HepG2 (cell line): ENCODE measurements around the gene PEAK3. TPM values are rescaled to one million over a fixed set of nuclear protein-coding genes. Genes with fewer than 3 reads are reported as not detected.
A peak's percentile ranks its signal among the peaks of the same experiment; 100 is the strongest.

Experiments
- ELF4 ChIP-seq: sonication (generic); formaldehyde crosslinking; IDR thresholded peaks from 2 replicates; pipeline ENCODE4 v1.5.0; 2020; ENCODE audit warnings: missing genetic modification reagents, mild to moderate bottlenecking, moderate library complexity, borderline replicate concordance
- FLYWCH1 ChIP-seq: sonication (generic); formaldehyde crosslinking; IDR thresholded peaks from 2 replicates; pipeline ENCODE4 v1.8.1; 2023; ENCODE audit warnings: mild to moderate bottlenecking, missing genetic modification reagents
- FOXC1 ChIP-seq: sonication (generic); formaldehyde crosslinking; IDR thresholded peaks from 2 replicates; pipeline ENCODE4 v1.8.0; 2022; ENCODE audit warnings: mild to moderate bottlenecking, missing genetic modification reagents, borderline replicate concordance
- FOXK2 ChIP-seq: fragments of 450-650 bp; IDR thresholded peaks from 2 replicates; pipeline ENCODE4 v1.6.1; 2016
- FOXP4 ChIP-seq: sonication (generic); formaldehyde crosslinking; IDR thresholded peaks from 2 replicates; pipeline ENCODE4 v1.4.0; 2020; ENCODE audit warnings: missing genetic modification reagents
- HDAC6 ChIP-seq: fragments of 200-600 bp; sonication (generic); IDR thresholded peaks from 2 replicates; pipeline ENCODE4 v1.7.0; 2017; ENCODE audit warnings: mild to moderate bottlenecking, antibody characterized with exemption, low read length, low read depth
- KDM2A ChIP-seq: sonication (generic); formaldehyde crosslinking; IDR thresholded peaks from 2 replicates; pipeline ENCODE4 v1.4.0; 2020; ENCODE audit warnings: low read depth, missing genetic modification reagents, borderline replicate concordance
- KLF9 ChIP-seq: IDR thresholded peaks from 2 replicates; pipeline ENCODE4 v1.6.1; 2016; ENCODE audit warnings: low read depth
- MEF2D ChIP-seq: sonication (generic); formaldehyde crosslinking; IDR thresholded peaks from 2 replicates; pipeline ENCODE4 v1.5.1; 2020; ENCODE audit warnings: mild to moderate bottlenecking, missing genetic modification reagents
- NR2F2 ChIP-seq: IDR thresholded peaks from 2 replicates; pipeline ENCODE4 v1.6.1; 2012; ENCODE audit warnings: low read depth, inconsistent platforms, borderline replicate concordance
- SIN3A ChIP-seq: IDR thresholded peaks from 2 replicates; pipeline ENCODE4 v1.6.1; 2011; ENCODE audit warnings: low read depth, mild to moderate bottlenecking, control low read depth, low read length, borderline replicate concordance
- SUZ12 ChIP-seq: fragments of 150-350 bp; IDR thresholded peaks from 2 replicates; pipeline ENCODE4 v1.6.1; 2014; ENCODE audit warnings: low read depth, low read length
- TBP ChIP-seq: sonication (generic); formaldehyde crosslinking; IDR thresholded peaks from 2 replicates; pipeline ENCODE4 v1.5.0; 2020; ENCODE audit warnings: missing genetic modification reagents
- TFAP4 ChIP-seq: sonication (generic); IDR thresholded peaks from 2 replicates; pipeline ENCODE4 v1.6.1; 2016; ENCODE audit warnings: low read depth, borderline replicate concordance
- TFDP1 ChIP-seq: IDR thresholded peaks from 2 replicates; pipeline ENCODE4 v1.6.1; 2016; ENCODE audit warnings: missing compliant biosample characterization, missing genetic modification reagents, borderline replicate concordance
- ZMAT3 ChIP-seq: sonication (generic); formaldehyde crosslinking; conservative IDR thresholded peaks from 2 replicates; pipeline ENCODE4 v1.7.0; 2021; ENCODE audit warnings: missing genetic modification reagents
- ZNF224 ChIP-seq: sonication (generic); formaldehyde crosslinking; IDR thresholded peaks from 2 replicates; pipeline ENCODE4 v1.5.0; 2020; ENCODE audit warnings: mild to moderate bottlenecking, missing genetic modification reagents
- ZNF292 ChIP-seq: sonication (generic); formaldehyde crosslinking; IDR thresholded peaks from 2 replicates; pipeline ENCODE4 v1.8.1; 2022; ENCODE audit warnings: mild to moderate bottlenecking, low read depth, missing genetic modification reagents, borderline replicate concordance
- ZNF350 ChIP-seq: sonication (generic); formaldehyde crosslinking; IDR thresholded peaks from 2 replicates; pipeline ENCODE4 v1.4.0; 2020; ENCODE audit warnings: mild to moderate bottlenecking, low read depth, missing genetic modification reagents, borderline replicate concordance
- ZSCAN20 ChIP-seq: sonication (generic); formaldehyde crosslinking; IDR thresholded peaks from 2 replicates; pipeline ENCODE4 v1.4.0; 2020; ENCODE audit warnings: missing genetic modification reagents, mild to moderate bottlenecking, borderline replicate concordance
- polyA plus RNA-seq, 8 experiments: library from polyadenylated mRNA; depleted of rRNA in 3 of 8; stranded (reverse) in 7 of 8; unstranded in 1 of 8; fragments of >200 nt; fragmentation: Illumina TruSeq in 4 of 8; extraction: Trizol in 4 of 8; gene quantifications; 2 replicates each; pipeline versions ENCODE4 v1.2.1 to v1.2.3, GENCODE V29; 2011 to 2016; ENCODE audit warnings: low read depth in 4 of 8, missing spikeins in 1 of 8, mixed read lengths in 1 of 8; ENCODE audit not compliant: insufficient read depth in 1 of 8
- total RNA-seq, 5 experiments: library from RNA; depleted of rRNA; stranded (reverse); fragments of >200 nt; fragmentation: Illumina TruSeq; extraction: Trizol; gene quantifications; 2 replicates each; pipeline ENCODE4 v1.2.3, GENCODE V29; 2016; ENCODE audit warnings: low read depth in 1 of 5
- TF ChIP-seq, protein P1 (sequence below): IDR thresholded peaks from 2 replicates; pipeline ENCODE4 v1.6.1; 2016
- TF ChIP-seq, protein P2 (sequence below): IDR thresholded peaks from 2 replicates; pipeline ENCODE4 v1.6.1; 2016; ENCODE audit warnings: mild to moderate bottlenecking
- TF ChIP-seq, protein P3 (sequence below): sonication (generic); formaldehyde crosslinking; IDR thresholded peaks from 2 replicates; pipeline ENCODE4 v1.8.1; 2022; ENCODE audit warnings: mild to moderate bottlenecking, missing genetic modification reagents

Gene PEAK3
- total and polyA plus RNA-seq, 2 of the 13 experiments (the other 11 are each of a cell fraction or from before 2014, with no cell fraction given): not detected

DNA sequence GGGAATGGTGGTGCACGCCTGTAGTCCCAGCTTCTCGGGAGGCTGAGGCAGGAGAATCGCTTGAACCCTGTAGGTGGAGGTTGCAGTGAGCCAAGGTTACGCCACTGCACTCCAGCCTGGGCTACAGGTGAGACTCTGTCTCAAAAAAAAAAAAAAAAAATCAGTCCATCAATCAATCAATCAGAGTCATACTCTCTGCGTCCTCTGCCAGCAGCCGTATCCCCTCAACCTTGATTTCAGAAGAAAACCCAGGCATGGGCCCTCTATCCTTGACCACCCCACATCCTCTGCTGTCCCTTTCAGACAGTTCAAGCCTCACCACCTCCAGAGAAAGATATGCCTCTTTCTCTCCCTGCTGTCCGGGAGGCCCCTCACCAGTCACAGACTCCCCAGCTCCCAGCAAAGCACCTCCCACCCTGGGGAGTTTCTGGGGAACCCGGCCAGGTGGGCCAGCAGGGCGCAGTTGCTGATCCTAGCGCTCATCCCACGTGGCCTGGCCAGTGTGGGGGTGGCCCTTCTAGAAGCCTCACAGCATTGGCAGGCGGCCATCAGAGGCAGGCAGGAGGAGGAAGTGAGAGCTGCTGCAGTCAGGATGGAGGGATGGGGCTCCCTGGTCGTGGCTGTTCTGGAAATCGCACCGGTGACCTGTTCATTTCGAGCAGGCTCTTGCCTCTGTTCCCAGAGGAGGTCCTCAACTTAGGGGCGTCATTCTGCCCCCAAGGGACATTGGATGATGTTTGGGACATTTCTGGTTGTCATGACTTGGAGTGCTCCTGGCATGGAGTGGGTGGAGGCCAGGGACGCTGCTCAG is 15.6 kb downstream of the PEAK3 start (continued):
- TF ChIP-seq ZNF292 (CRISPR knock-in tag) (peak; percentile 50; the same call in 1 of the 2 replicates), ZSCAN20 (CRISPR knock-in tag) (no peak), TFDP1 (CRISPR knock-in tag) (peak; percentile 82), FOXP4 (CRISPR knock-in tag) (no peak), MEF2D (CRISPR knock-in tag) (no peak), HDAC6 (no peak), SIN3A (0 out of 2 replicates have a peak, but pooled peaks have one; percentile 28), ZNF224 (no peak), TFAP4 (no peak), KDM2A (CRISPR knock-in tag) (no peak; the same call in 1 of the 2 replicates), FOXK2 (no peak), ZMAT3 (CRISPR knock-in tag) (0 out of 2 replicates have a peak, but pooled peaks have one; percentile 15), ELF4 (CRISPR knock-in tag) (no peak), NR2F2 (no peak), TBP (no peak), FLYWCH1 (CRISPR knock-in tag) (no peak), FOXC1 (CRISPR knock-in tag) (no peak), ZNF350 (no peak), SUZ12 (no peak), KLF9 (CRISPR knock-in tag) (no peak)
- TF ChIP-seq, protein P1, sequence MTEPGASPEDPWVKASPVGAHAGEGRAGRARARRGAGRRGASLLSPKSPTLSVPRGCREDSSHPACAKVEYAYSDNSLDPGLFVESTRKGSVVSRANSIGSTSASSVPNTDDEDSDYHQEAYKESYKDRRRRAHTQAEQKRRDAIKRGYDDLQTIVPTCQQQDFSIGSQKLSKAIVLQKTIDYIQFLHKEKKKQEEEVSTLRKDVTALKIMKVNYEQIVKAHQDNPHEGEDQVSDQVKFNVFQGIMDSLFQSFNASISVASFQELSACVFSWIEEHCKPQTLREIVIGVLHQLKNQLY: no peak
- TF ChIP-seq, protein P2, sequence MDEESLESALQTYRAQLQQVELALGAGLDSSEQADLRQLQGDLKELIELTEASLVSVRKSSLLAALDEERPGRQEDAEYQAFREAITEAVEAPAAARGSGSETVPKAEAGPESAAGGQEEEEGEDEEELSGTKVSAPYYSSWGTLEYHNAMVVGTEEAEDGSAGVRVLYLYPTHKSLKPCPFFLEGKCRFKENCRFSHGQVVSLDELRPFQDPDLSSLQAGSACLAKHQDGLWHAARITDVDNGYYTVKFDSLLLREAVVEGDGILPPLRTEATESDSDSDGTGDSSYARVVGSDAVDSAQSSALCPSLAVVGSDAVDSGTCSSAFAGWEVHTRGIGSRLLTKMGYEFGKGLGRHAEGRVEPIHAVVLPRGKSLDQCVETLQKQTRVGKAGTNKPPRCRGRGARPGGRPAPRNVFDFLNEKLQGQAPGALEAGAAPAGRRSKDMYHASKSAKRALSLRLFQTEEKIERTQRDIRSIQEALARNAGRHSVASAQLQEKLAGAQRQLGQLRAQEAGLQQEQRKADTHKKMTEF: peak; percentile 45; the same call in 1 of the 2 replicates
- TF ChIP-seq, protein P3, sequence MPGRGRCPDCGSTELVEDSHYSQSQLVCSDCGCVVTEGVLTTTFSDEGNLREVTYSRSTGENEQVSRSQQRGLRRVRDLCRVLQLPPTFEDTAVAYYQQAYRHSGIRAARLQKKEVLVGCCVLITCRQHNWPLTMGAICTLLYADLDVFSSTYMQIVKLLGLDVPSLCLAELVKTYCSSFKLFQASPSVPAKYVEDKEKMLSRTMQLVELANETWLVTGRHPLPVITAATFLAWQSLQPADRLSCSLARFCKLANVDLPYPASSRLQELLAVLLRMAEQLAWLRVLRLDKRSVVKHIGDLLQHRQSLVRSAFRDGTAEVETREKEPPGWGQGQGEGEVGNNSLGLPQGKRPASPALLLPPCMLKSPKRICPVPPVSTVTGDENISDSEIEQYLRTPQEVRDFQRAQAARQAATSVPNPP (CRISPR knock-in tag): no peak
